Activated CD4-positive, alpha-beta T cell treated with anti-CD3 and anti-CD28 coated beads, Interleukin-2, amount 10 ng/mL, durations not matched to agents 7 days and 5 days (primary cell): ENCODE results near the gene COX7A2L. TPM values are rescaled to one million over a fixed set of nuclear protein-coding genes. Genes with fewer than 3 reads are reported as not detected.

Experiments used
- CTCF ChIA-PET: fragments of 350-600 bp; sonication (Branson Sonifier 250); formaldehyde crosslinking; loops from one replicate; lab custom pipeline; 2021; ENCODE audit warnings: antibody characterized with exemption; lab: Charles Lee
- POLR2A ChIA-PET: fragments of 350-600 bp; sonication (Branson Sonifier 250); formaldehyde crosslinking; loops from one replicate; lab custom pipeline; 2021; ENCODE audit warnings: antibody characterized with exemption; lab: Charles Lee
- DNase-seq: peaks from one replicate; pipeline ENCODE4 v3.0.0-alpha.2; 2020
- H3K27ac Mint-ChIP-seq: one replicate; pipeline ENCODE4 v1.8.0; 2021; ENCODE audit warnings: mild to moderate bottlenecking, moderate library complexity, mixed read lengths
- H3K27me3 Mint-ChIP-seq: one replicate; pipeline ENCODE4 v1.8.0; 2021; ENCODE audit warnings: mixed read lengths
- H3K36me3 Mint-ChIP-seq: one replicate; pipeline ENCODE4 v1.8.0; 2021; ENCODE audit warnings: low read depth, mixed read lengths
- H3K4me1 Mint-ChIP-seq: one replicate; pipeline ENCODE4 v1.8.0; 2021; ENCODE audit warnings: mixed read lengths
- H3K4me3 Mint-ChIP-seq: one replicate; pipeline ENCODE4 v1.8.0; 2021; ENCODE audit warnings: mild to moderate bottlenecking, moderate library complexity, mixed read lengths
- H3K9me3 Mint-ChIP-seq: one replicate; pipeline ENCODE4 v1.8.0; 2021; ENCODE audit warnings: mixed read lengths
- total RNA-seq, 2 experiments: library from RNA; stranded (reverse); gene quantifications; one replicate each; pipeline ENCODE4 v1.2.3, GENCODE V29; 2021

COX7A2L gene
- total RNA-seq, 2 experiments from 2014 or later: 86.4 to 92.1 TPM

DNA sequence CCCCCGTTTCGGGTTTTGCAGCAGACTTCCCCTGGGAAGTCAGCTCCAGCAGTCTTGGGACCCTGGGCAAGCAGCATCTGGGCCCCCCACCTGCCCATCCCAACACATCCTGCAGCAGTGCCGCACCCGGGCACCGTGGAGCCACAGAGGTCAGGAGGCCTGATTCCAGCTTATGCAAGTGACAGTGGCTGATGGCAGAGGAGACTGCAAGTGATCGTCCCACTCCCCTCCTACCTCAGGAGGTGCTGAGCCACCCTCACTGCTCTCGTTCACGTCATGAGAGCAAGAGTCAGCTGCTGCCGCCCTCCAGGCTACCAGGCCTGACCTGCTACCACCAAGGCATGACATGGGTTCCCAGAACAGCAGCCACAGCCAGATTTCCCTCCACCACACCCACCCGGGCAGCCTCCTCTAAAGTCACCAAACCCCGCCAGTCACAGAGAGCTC is 18.2 kb downstream of the COX7A2L start:
- CTCF ChIA-PET: interaction anchor here (0.6 to 2.0 kb wide), 9 partner anchors 9 to 163 kb away, joined by 3 to 11 read pairs (median 3); no protein-coding TSS in a partner anchor
- H3K4me3 Mint-ChIP-seq: no peak overlapping the region
- DNase-seq: no peak
- POLR2A ChIA-PET: interaction anchor here (0.6 kb wide), 1 partner anchor 60 kb away, joined by 3 read pairs; no protein-coding TSS in a partner anchor
- peaks cover 6% of the 10 kb centered on the region for H3K9me3 Mint-ChIP-seq
- H3K27ac Mint-ChIP-seq: peak overlapping the region; percentile 56
- H3K27me3 Mint-ChIP-seq: no peaks in the 10 kb centered on the region
- H3K36me3 Mint-ChIP-seq: peaks cover 50% of the 10 kb centered on the region
- peaks cover 24% of the 10 kb centered on the region for H3K4me1 Mint-ChIP-seq

- Mint-ChIP-seq H3K27ac (peak overlapping the region; percentile 56), H3K9me3 (peaks cover 9% of the 10 kb centered on the region), H3K4me1 (peaks cover 24% of the 10 kb centered on the region), H3K4me3 (no peak overlapping the region), H3K36me3 (peaks cover 53% of the 10 kb centered on the region), H3K27me3 (no peaks in the 10 kb centered on the region)
- POLR2A ChIA-PET: no interaction called here
- DNase-seq: no peak
- CTCF ChIA-PET: interaction anchor here (0.7 to 2.0 kb wide), 5 partner anchors 10 to 36 kb away, joined by 3 to 11 read pairs (median 3); no protein-coding TSS in a partner anchor
Measured at GRCh38 chr2:42342061-42342794, 18.8 kb downstream of the COX7A2L start.

DNA sequence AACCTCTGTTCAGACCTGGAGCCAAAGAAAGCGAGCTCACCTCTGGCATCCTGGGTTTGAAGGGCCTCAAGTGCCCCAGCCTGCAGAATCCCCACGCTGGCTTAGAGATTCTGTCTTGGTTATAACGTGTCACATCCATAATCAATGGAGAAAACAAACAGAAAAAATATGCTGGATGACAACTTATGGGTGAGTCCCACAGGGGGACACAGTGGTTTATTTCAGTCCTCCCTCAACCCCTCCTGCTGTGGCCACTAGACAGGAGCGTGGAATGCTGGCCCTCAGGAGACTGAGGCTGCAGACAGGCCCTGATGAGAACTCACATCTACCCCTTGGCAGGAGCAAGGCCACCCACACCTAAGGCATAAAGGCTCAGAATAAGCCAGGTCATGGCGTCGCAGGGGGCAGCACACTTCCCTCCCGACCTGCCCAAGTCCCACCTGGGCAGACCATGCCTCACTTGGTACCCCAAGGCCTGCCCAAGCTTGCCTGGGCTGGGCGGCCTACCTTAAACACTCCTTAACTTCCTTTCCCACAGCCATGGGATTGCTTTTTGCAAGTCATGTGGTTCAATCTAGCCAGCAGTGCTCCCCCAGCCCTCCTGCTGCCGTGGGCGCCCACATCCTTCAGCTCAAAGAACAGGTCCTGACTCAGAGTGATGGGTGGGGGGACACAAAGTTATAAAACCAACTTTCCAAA is 19.9 kb downstream of the COX7A2L start:
- Mint-ChIP-seq H3K27ac (peak overlapping the region; percentile 22), H3K36me3 (peaks cover 62% of the 10 kb centered on the region), H3K27me3 (no peaks in the 10 kb centered on the region), H3K9me3 (peaks cover 12% of the 10 kb centered on the region), H3K4me3 (no peak overlapping the region), H3K4me1 (peaks cover 24% of the 10 kb centered on the region)
- no peak for DNase-seq
- CTCF ChIA-PET: interaction anchor here (2.0 kb wide), 1 partner anchor 11 kb away, joined by 11 read pairs; no protein-coding TSS in a partner anchor
- POLR2A ChIA-PET: interaction anchor here (0.6 kb wide), 2 partner anchors 52 to 316 kb away, joined by 3 read pairs; no protein-coding TSS in a partner anchor

DNA sequence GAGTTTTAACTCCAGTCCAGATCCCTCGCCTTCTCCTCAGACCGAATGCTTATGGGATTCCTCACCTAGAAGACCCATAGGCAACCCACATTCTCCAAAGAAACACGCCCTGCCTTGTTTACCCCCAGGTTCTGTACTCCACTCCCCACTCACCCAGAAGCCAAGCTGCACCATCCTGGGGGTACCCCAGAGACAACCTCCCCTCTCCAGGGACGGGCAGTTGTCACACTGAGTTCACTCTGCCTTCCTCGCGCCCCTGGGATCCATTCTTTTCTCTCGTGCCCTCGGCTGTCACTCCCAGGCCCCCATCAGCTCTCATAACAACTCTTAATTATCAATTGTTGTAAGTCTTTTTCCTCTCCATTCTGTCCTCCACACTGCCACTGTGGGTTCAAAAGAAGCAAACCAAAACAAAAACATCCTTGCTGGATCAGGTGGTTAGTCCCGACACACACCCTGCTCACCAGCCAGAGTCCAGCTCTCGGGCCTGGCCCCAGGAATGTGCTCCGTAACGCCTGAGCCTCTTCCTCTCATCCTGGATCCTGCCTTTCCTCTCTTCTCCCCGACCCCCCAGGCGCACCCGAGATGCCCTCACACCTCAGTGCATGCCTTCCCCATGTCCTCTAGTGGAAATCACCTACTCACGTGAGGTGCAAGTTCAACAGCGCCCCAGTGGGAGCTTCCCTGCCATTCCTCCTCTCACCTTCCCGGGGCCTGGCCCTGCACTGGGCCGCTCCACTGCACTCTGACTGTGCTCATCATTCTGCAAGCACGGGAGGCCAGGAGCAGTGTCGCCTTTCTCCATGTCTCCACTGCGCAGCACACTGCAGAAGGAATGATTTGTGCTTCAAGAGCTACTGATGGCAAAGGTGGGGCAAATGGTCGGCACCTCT is 20.7 kb downstream of the COX7A2L start:
- H3K4me1 Mint-ChIP-seq: peaks cover 24% of the 10 kb centered on the region
- peaks cover 12% of the 10 kb centered on the region for H3K9me3 Mint-ChIP-seq
- peak overlapping the region; percentile 48 for H3K27ac Mint-ChIP-seq
- H3K4me3 Mint-ChIP-seq: no peak overlapping the region
- ChIA-PET CTCF (interaction anchor here (0.9 kb wide), 1 partner anchor 14 kb away, joined by 3 read pairs; no protein-coding TSS in a partner anchor), POLR2A (interaction anchor here (0.6 kb wide), 2 partner anchors 52 to 315 kb away, joined by 3 read pairs; no protein-coding TSS in a partner anchor)
- peaks cover 63% of the 10 kb centered on the region for H3K36me3 Mint-ChIP-seq
- no peaks in the 10 kb centered on the region for H3K27me3 Mint-ChIP-seq
- DNase-seq: no peak

DNA sequence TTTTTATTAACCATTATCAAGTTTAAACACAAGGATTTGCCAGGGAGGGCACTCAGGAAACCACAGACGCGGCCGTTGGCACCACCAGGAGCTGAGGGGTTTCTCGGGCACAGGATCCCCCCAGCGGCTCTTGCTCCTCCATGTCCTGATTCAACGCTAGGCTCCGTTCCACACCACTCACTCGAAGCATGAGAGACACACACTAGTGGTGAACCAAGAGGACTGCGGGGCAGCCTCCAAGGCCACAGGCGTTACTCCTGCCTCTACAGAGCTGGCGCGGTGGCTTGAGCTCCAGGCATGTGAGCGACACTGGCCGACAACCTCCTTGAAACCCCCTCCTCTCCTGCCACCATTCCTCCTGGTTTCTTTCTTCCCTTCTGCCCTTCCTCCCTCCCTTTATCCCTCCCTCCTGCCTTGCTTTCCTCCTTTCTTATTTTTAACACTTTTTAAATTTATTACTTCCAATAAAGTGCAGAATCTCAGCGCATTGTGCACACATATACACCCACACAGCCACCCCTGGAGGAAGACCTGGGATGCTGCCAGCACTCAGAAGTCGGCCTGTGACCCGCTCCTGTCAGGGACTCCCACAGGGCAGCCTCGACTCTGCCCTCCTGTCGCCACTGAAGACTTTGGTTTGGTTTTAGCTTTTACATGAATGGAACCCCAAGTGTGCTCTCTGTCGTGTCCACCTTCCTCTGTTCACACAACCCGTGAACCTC is 21.7 kb downstream of the COX7A2L start:
- Mint-ChIP-seq H3K9me3 (peaks cover 12% of the 10 kb centered on the region), H3K4me1 (peaks cover 24% of the 10 kb centered on the region), H3K27me3 (no peaks in the 10 kb centered on the region), H3K36me3 (peaks cover 65% of the 10 kb centered on the region), H3K4me3 (no peak overlapping the region), H3K27ac (peak overlapping the region; percentile 48)
- ChIA-PET CTCF (interaction anchor here (0.9 to 1.3 kb wide), 2 partner anchors 15 to 17 kb away, joined by 3 to 5 read pairs; no protein-coding TSS in a partner anchor), POLR2A (no interaction called here)
- no peak for DNase-seq

DNA sequence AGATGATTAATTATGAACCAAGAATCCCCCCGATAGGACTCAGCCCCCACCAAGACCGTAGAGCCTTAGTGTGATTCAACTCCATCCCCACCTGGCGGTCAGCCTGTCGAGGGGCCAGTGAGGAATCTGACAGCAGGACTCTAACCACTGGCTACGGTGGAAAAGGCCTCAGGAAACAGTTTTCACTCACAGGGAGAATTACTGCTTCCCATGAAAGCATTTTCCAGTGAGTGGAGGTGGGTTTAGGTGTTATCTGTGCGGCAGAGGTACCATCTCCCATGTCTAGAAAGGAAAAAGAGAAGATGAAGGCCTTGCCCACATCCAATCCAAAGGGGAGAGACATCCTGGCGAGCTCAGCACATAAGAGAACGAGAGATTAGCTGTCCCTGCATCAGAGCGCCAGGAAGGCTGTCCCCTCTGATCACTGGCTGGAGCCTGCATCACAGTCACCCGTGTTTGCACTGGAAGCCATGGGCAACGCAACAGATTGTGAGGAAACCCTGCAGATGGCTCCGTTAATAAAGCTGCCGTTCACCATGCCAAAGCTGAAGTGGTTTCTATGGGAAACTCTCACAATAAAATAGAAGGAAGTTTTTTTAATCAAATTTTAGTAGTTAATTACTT is 22.3 kb downstream of the COX7A2L start:
- Mint-ChIP-seq H3K27me3 (no peaks in the 10 kb centered on the region), H3K4me3 (no peak overlapping the region), H3K4me1 (peaks cover 24% of the 10 kb centered on the region), H3K9me3 (peaks cover 12% of the 10 kb centered on the region), H3K27ac (peak overlapping the region; percentile 19), H3K36me3 (peaks cover 66% of the 10 kb centered on the region)
- POLR2A ChIA-PET: no interaction called here
- no peak for DNase-seq
- CTCF ChIA-PET: interaction anchor here (1.3 kb wide), 1 partner anchor 18 kb away, joined by 5 read pairs; no protein-coding TSS in a partner anchor

GRCh38 chr2:42337846-42338566 is 23.0 kb downstream of the COX7A2L start:
- Mint-ChIP-seq H3K4me3 (no peak overlapping the region), H3K27ac (no peak overlapping the region), H3K9me3 (peaks cover 12% of the 10 kb centered on the region), H3K4me1 (peaks cover 18% of the 10 kb centered on the region), H3K36me3 (peaks cover 66% of the 10 kb centered on the region), H3K27me3 (no peaks in the 10 kb centered on the region)
- ChIA-PET CTCF (interaction anchor here (1.3 kb wide), 1 partner anchor 19 kb away, joined by 5 read pairs; no protein-coding TSS in a partner anchor), POLR2A (no interaction called here)
- DNase-seq: no peak

GRCh38 chr2:42337356-42337820 is 23.6 kb downstream of the COX7A2L start:
- peaks cover 12% of the 10 kb centered on the region for H3K9me3 Mint-ChIP-seq
- peaks cover 15% of the 10 kb centered on the region for H3K4me1 Mint-ChIP-seq
- no peak overlapping the region for H3K27ac Mint-ChIP-seq
- ChIA-PET CTCF (no interaction called here), POLR2A (no interaction called here)
- no peak for DNase-seq
- no peaks in the 10 kb centered on the region for H3K27me3 Mint-ChIP-seq
- H3K4me3 Mint-ChIP-seq: no peak overlapping the region
- H3K36me3 Mint-ChIP-seq: peaks cover 72% of the 10 kb centered on the region

GRCh38 chr2:42336361-42336965 is 24.6 kb downstream of the COX7A2L start:
- POLR2A ChIA-PET: interaction anchor here (0.8 kb wide), 1 partner anchor 143 kb away, joined by 3 read pairs; no protein-coding TSS in a partner anchor
- Mint-ChIP-seq H3K36me3 (peaks cover 80% of the 10 kb centered on the region), H3K27me3 (no peaks in the 10 kb centered on the region), H3K4me3 (no peak overlapping the region), H3K4me1 (peaks cover 7% of the 10 kb centered on the region), H3K27ac (no peak overlapping the region), H3K9me3 (peaks cover 12% of the 10 kb centered on the region)
- no peak for DNase-seq
- CTCF ChIA-PET: no interaction called here

DNA sequence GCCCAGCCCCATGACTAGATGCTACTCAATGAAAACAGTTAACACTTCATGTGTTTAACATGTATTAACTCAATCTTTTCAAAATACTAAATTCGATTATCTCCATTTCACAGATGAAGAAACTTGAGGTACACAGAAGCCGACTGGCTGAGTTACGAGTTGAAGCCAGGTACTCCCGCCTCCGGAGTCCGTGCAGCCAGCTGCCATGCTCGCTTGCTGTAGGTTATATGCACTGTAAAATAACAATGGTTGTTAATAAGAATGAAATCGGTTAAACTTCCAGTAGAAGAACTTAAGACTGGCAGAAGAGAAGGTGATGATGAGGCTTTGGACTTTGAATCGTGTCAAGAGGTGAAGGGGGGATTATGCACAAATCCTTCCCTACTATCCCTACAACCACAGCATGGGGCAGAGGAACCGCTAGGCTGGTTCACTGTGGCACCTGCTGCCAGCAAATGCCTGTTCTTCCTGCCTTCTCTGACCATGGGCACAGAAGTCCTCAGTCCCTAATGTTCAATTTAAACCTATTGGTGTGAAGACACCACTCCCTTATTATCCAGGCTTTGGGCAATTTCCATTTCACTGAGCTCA is 25.4 kb downstream of the COX7A2L start:
- Mint-ChIP-seq H3K4me3 (no peak overlapping the region), H3K4me1 (peaks cover 2% of the 10 kb centered on the region), H3K36me3 (peaks cover 75% of the 10 kb centered on the region), H3K27ac (no peak overlapping the region), H3K27me3 (no peaks in the 10 kb centered on the region), H3K9me3 (peaks cover 12% of the 10 kb centered on the region)
- CTCF ChIA-PET: no interaction called here
- DNase-seq: no peak
- POLR2A ChIA-PET: interaction anchor here (0.8 kb wide), 1 partner anchor 144 kb away, joined by 3 read pairs; no protein-coding TSS in a partner anchor
